ENCODE results near the gene MMP27.
"Not testable (repeated sequence)": the region's sequence is repeated elsewhere in the genome, so short reads cannot be mapped to it uniquely, and the experiment has no call there.

MMP27 gene

GRCh38 chr11:102705626-102706025 lies at the start of gene MMP27:
TSS of gene MMP27 (minus strand) at chr11:102705769. CDS start at chr11:102705714, 55 bp downstream.
- no peak for DNase-seq (ENCODE audit: low spot score)

- DNase-seq (ENCODE audit: low spot score) = no peak
Measured at GRCh38 chr11:102753267-102753666, 47.7 kb upstream of the MMP27 start.

GRCh38 chr11:102751673-102752072 lies 46.1 kb upstream of the MMP27 start:
- DNase-seq (ENCODE audit: low spot score) = no peak

GRCh38 chr11:102749101-102749722 lies 43.6 kb upstream of the MMP27 start:
- DNase-seq (ENCODE audit: low spot score) = no peak

- DNase-seq (ENCODE audit: low spot score) = not testable (repeated sequence)
Measured at GRCh38 chr11:102746746-102747578, 41.4 kb upstream of the MMP27 start.

- no peak for DNase-seq (ENCODE audit: low spot score)
Measured at GRCh38 chr11:102734650-102735049, 29.1 kb upstream of the MMP27 start.

- DNase-seq (ENCODE audit: low spot score) = peak; percentile 16
Measured at GRCh38 chr11:102733232-102733875, 27.8 kb upstream of the MMP27 start.

- not testable (repeated sequence) for DNase-seq (ENCODE audit: low spot score)
Measured at GRCh38 chr11:102730944-102731343, 25.4 kb upstream of the MMP27 start.

GRCh38 chr11:102729849-102730815 lies 24.6 kb upstream of the MMP27 start:
- DNase-seq (ENCODE audit: low spot score) = no peak

- DNase-seq (ENCODE audit: low spot score) = no peak
Measured at GRCh38 chr11:102727890-102728289, 22.3 kb upstream of the MMP27 start.

- no peak for DNase-seq (ENCODE audit: low spot score)
Measured at GRCh38 chr11:102724904-102725500, 19.4 kb upstream of the MMP27 start, which contains the start of gene MMP8. TSS of gene MMP8 (minus strand) at chr11:102724954. CDS start at chr11:102724855, 99 bp downstream.

GRCh38 chr11:102722821-102723220 lies 17.3 kb upstream of the MMP27 start:
- no peak for DNase-seq (ENCODE audit: low spot score)

- no peak for DNase-seq (ENCODE audit: low spot score)
Measured at GRCh38 chr11:102719620-102720277, 14.2 kb upstream of the MMP27 start.

- no peak for DNase-seq (ENCODE audit: low spot score)
Measured at GRCh38 chr11:102717280-102717679, 11.7 kb upstream of the MMP27 start.

GRCh38 chr11:102716527-102716926 lies 11.0 kb upstream of the MMP27 start:
- no peak for DNase-seq (ENCODE audit: low spot score)

GRCh38 chr11:102712137-102712536 lies 6.6 kb upstream of the MMP27 start:
- DNase-seq (ENCODE audit: low spot score) = no peak

- no peak for DNase-seq (ENCODE audit: low spot score)
Measured at GRCh38 chr11:102709201-102709945, 3.8 kb upstream of the MMP27 start.

GRCh38 chr11:102708654-102709053 lies 3.1 kb upstream of the MMP27 start:
- DNase-seq (ENCODE audit: low spot score) = no peak

GRCh38 chr11:102704841-102705240 lies 728 bp downstream of the MMP27 start:
- DNase-seq (ENCODE audit: low spot score) = no peak
